GM13976 (cell line): ENCODE data around the gene HMHB1.

Experiments used
- DNase-seq: peaks from one replicate; pipeline ENCODE4 v3.0.0; 2012; ENCODE audit warnings: low spot score
- CTCF ChIP-seq: IDR thresholded peaks from 2 replicates; pipeline ENCODE4 v1.5.1; 2012; ENCODE audit warnings: borderline replicate concordance, mild to moderate bottlenecking; ENCODE audit not compliant: insufficient read depth; ENCODE audit errors: extremely low read depth, missing control alignments, control extremely low read depth
- in situ Hi-C: fragments of 300-500 bp; cut with MboI; formaldehyde crosslinking; loops from one replicate; pipeline ENCODE4 v1.12.0; 2022; ENCODE audit warnings: low sequenced_read_pairs, mixed read lengths, inconsistent platforms; ENCODE audit not compliant: unreplicated experiment

The HMHB1 gene

DNA sequence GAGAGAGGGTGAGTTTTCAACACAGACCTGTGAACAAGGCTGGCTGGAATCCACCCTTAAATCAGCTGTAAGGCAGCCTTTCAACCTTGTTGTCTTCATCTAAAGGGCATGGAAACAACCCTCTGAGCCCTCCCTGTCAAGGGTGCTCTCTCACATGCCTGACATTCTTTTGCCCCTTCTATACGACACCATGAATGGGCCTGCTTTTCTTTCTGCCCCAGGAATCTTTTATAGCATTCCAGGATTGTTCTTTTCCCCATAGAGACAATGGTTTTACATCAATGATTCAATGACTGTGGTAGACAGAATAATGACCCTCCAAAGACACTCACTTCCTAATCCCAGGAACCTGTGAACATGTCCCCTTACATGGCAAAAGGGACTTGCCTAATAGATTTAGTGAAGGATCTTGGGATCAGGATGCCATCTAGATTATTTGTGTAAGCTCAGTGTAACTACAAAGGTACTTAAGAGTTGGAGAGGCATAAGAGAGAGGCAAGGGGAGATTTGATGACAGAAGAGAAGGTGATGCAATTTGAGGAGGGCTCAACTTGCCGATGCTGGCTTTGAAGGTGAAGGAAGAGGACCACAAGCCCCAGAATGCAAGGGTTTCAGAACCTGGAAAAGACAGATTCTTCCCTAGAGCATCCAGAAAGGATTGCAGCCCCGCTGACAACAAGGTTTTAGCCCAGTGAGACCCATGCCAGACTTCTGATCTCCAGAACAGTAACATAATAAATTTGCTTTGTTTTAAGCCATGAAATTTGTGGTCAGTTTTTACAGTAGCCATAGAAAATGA is 29.2 kb upstream of the HMHB1 start:
- in situ Hi-C loops = no loop called here
- DNase-seq = no peak
- no peak for TF ChIP-seq CTCF

- no peak for TF ChIP-seq CTCF
- in situ Hi-C loops = no loop called here
- no peak for DNase-seq
These were observed 23.6 kb upstream of the HMHB1 start for GRCh38 chr5:143788401-143788800.

GRCh38 chr5:143790457-143791112 is 21.4 kb upstream of the HMHB1 start:
- no peak for DNase-seq
- no peak for TF ChIP-seq CTCF
- in situ Hi-C loops = no loop called here

DNA sequence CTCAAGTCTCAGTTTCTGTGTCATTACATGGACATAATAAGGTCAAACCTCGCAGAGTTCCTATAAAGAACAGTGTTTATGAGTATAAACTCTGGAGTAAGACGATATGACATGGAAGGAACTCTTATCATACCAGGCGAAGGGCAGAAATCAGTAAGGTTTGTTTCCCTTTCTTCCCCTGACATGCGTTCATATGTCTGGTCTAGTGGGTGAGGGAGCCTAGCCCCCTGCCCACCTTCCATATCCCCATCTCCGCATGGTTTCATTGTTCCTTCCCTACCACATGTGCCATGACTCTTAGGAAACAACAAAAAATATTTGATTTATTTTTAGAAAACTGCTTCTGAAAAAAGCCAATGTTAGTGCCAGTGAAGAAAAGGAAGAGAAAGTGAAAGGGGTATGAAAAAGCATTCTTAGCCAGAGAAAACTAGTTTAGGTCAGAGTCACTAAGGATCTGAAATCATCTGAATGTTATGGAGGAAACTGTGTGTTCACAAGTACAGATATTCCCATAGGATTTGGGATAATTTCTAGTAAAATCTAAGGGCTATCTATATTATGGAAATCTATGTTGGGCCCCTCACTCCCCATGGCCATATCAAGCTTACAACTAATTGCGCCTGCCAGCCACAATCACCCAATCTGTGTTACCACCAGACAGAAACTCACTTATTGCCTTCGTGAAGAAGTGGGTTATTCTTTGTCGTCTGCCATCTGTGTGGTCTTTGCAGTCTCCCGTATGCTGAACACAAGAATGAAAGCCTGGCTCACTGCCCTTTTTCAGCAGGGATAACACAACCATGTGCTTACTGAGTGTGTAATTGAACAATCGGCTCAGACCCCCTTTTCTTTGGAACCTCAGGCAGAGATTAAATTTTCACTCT is 19.9 kb upstream of the HMHB1 start:
- in situ Hi-C loops = no loop called here
- TF ChIP-seq CTCF = no peak
- DNase-seq = no peak

- no peak for TF ChIP-seq CTCF
- in situ Hi-C loops = no loop called here
- DNase-seq = no peak
These were observed 18.7 kb upstream of the HMHB1 start for GRCh38 chr5:143793249-143793648.

- in situ Hi-C loops = no loop called here
- TF ChIP-seq CTCF = no peak
These were observed 15.8 kb upstream of the HMHB1 start for GRCh38 chr5:143796125-143796524.

More at GRCh38 chr5:143796125-143796524, 15.8 kb upstream of the HMHB1 start:
- DNase-seq = no peak
